ENCODE measurements around the gene RASAL2. TPM values are rescaled to one million over a fixed set of nuclear protein-coding genes. Genes with fewer than 3 reads are reported as not detected.
"Not testable (repeated sequence)": the region's sequence is repeated elsewhere in the genome, so short reads cannot be mapped to it uniquely, and the experiment has no call there.

RASAL2 gene
- total RNA-seq, 3 donors from 2014 or later (not counting 1 experiment from before 2014, with no cell fraction given), result 0.16 to 0.23 TPM; not detected in 1

DNA sequence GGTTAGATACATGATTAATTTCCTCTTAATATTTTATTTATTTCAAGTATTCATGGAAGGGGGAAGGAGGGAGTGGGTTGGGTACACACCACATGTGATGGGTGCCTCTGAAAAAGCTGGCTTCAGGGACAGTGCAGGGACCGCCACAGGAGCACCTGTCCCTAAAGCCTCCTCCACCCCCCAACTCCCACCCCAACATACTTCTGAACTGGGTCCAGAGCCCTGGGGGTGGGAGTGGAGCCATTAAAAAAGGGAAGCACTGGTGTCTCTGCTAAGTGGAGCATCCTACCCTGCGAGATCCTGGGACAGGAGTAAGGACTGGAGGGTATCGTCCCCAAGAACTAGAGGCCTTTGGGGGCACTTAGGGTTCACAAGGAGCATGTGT is 408.4 kb downstream of the RASAL2 start:
- H3K27me3 Mint-ChIP-seq (ENCODE audit: low read depth in 2 of 2), result peaks cover 3 to 8% of the 10 kb centered on the region in 2 donors
- intact Hi-C loops (cut with micrococcal nuclease), result no loop called here
- H3K27ac ChIP-seq (ENCODE audit: low read length), result no peak overlapping the region
- no peaks in the 10 kb centered on the region for H3K36me3 Mint-ChIP-seq
- ATAC-seq (no peak), DNase-seq (no peak)
- no peaks in the 10 kb centered on the region for H3K9me3 Mint-ChIP-seq
- WGBS (ENCODE audit: insufficient coverage), result 82% methylated on average over 2 of the region's 3 CpGs
- H3K4me3 Mint-ChIP-seq, result no peak overlapping the region
- TF ChIP-seq, protein P1, sequence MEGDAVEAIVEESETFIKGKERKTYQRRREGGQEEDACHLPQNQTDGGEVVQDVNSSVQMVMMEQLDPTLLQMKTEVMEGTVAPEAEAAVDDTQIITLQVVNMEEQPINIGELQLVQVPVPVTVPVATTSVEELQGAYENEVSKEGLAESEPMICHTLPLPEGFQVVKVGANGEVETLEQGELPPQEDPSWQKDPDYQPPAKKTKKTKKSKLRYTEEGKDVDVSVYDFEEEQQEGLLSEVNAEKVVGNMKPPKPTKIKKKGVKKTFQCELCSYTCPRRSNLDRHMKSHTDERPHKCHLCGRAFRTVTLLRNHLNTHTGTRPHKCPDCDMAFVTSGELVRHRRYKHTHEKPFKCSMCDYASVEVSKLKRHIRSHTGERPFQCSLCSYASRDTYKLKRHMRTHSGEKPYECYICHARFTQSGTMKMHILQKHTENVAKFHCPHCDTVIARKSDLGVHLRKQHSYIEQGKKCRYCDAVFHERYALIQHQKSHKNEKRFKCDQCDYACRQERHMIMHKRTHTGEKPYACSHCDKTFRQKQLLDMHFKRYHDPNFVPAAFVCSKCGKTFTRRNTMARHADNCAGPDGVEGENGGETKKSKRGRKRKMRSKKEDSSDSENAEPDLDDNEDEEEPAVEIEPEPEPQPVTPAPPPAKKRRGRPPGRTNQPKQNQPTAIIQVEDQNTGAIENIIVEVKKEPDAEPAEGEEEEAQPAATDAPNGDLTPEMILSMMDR (IDR thresholded peaks at IDR 0.05), result no peak
- peaks cover 0 to 5% of the 10 kb centered on the region in 2 donors for H3K4me1 Mint-ChIP-seq
- H3K27me3 ChIP-seq (ENCODE audit: control insufficient read depth, insufficient read depth, low read length), result no peaks in the 10 kb centered on the region
- H3K4me3 ChIP-seq (ENCODE audit: low read length), result no peak overlapping the region
- no peaks in the 10 kb centered on the region for H3K4me1 ChIP-seq (ENCODE audit: control insufficient read depth, insufficient read depth, low read length)
- no peaks in the 10 kb centered on the region for H3K36me3 ChIP-seq (ENCODE audit: control insufficient read depth, insufficient read depth, low read length)
- H3K9me3 ChIP-seq (ENCODE audit: control insufficient read depth, insufficient read depth, low read length), result no peaks in the 10 kb centered on the region
- H3K27ac Mint-ChIP-seq, result no peak overlapping the region

DNA sequence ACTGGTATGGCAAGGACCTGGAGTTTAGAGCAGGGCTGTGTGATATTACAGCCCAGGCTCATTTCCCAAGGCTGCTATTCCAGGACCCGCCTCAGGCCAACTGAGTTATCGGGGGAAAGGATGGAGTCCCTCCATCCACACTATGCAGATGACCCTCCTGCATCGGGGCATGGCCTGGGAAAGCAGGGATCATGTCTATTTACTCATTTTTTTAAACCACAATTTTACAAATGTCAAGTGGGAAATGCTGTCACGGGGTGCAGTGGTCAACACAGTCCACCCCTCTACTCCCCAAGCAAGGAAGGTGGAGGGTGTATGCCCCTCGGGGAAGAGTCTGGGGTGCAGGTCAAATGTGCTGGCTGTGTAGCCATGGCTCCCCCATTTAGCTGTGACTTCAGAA is 409.0 kb downstream of the RASAL2 start:
- WGBS (ENCODE audit: insufficient coverage), result 88% methylated on average over 5 of the region's 5 CpGs
- Histone ChIP-seq H3K4me3 (ENCODE audit: low read length) (no peak overlapping the region), H3K9me3 (ENCODE audit: control insufficient read depth, insufficient read depth, low read length) (no peaks in the 10 kb centered on the region), H3K36me3 (ENCODE audit: control insufficient read depth, insufficient read depth, low read length) (no peaks in the 10 kb centered on the region), H3K4me1 (ENCODE audit: control insufficient read depth, insufficient read depth, low read length) (no peaks in the 10 kb centered on the region), H3K27ac (ENCODE audit: low read length) (no peak overlapping the region), H3K27me3 (ENCODE audit: control insufficient read depth, insufficient read depth, low read length) (no peaks in the 10 kb centered on the region)
- no peak for ATAC-seq
- intact Hi-C loops (cut with micrococcal nuclease), result no loop called here
- Mint-ChIP-seq H3K27me3 (ENCODE audit: low read depth in 2 of 2) (peaks cover 3 to 8% of the 10 kb centered on the region in 2 donors), H3K4me1 (peaks cover 0 to 5% of the 10 kb centered on the region in 2 donors), H3K36me3 (no peaks in the 10 kb centered on the region), H3K9me3 (no peaks in the 10 kb centered on the region), H3K4me3 (no peak overlapping the region), H3K27ac (no peak overlapping the region)
- DNase-seq, result no peak
- TF ChIP-seq, protein P1 (IDR thresholded peaks at IDR 0.05), result no peak

DNA sequence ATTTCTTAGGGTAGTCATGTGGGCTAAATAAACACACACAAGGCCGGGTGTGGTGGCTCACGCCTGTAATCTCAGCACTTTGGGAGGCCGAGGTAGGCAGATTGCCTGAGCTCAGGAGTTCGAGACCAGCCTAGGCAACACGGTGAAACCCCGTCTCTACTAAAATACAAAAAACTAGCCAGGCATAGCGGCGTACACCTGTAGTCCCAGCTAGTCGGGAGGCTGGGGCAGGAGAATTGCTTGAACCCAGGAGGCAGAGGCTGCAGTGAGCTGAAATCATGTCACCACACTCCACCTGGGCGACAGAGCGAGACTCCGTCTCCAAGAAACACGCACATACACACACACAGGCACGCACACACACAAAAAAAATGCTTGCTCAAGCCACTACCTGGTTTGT is 409.4 kb downstream of the RASAL2 start:
- H3K4me3 Mint-ChIP-seq; H3K27ac ChIP-seq (ENCODE audit: low read length); H3K27me3 Mint-ChIP-seq (ENCODE audit: low read depth in 2 of 2); H3K36me3 ChIP-seq (ENCODE audit: control insufficient read depth, insufficient read depth, low read length); H3K27ac Mint-ChIP-seq; H3K4me1 Mint-ChIP-seq; H3K4me1 ChIP-seq (ENCODE audit: control insufficient read depth, insufficient read depth, low read length); ATAC-seq; DNase-seq; H3K36me3 Mint-ChIP-seq; H3K9me3 ChIP-seq (ENCODE audit: control insufficient read depth, insufficient read depth, low read length); H3K4me3 ChIP-seq (ENCODE audit: low read length); H3K9me3 Mint-ChIP-seq; H3K27me3 ChIP-seq (ENCODE audit: control insufficient read depth, insufficient read depth, low read length); intact Hi-C loops (cut with micrococcal nuclease): not testable (repeated sequence)
- 87% methylated on average over 14 of the region's 14 CpGs for WGBS (ENCODE audit: insufficient coverage)

DNA sequence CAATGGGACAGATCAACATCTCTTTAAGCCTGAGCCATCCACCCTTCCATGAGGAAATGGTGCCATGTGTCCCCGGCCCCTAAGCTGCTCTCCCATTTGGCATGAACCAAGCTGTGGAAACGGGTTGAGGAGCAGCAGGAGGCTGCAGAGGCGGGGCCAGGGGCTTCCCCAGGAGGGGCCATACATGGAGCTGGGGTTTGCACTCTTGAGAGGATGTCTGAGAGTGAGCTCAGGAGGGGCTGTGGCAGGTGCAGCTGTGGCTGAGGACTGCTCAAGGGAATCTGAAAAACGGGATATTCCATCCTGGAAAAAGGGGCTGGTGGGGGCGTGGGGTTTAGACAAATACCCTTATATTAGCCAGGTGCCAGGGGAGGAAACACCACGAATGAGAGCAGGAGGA is 409.9 kb downstream of the RASAL2 start:
- 54% methylated on average over 6 of the region's 6 CpGs for WGBS (ENCODE audit: insufficient coverage)

More for the DNA sequence above, 409.9 kb downstream of the RASAL2 start:
- DNase-seq, result no peak
- no peaks in the 10 kb centered on the region for H3K27me3 ChIP-seq (ENCODE audit: control insufficient read depth, insufficient read depth, low read length)
- intact Hi-C loops (cut with micrococcal nuclease), result no loop called here
- Mint-ChIP-seq H3K4me3 (no peak overlapping the region), H3K4me1 (peaks cover 0 to 5% of the 10 kb centered on the region in 2 donors), H3K27ac (no peak overlapping the region), H3K9me3 (no peaks in the 10 kb centered on the region), H3K27me3 (ENCODE audit: low read depth in 2 of 2) (peaks cover 3 to 8% of the 10 kb centered on the region in 2 donors), H3K36me3 (no peaks in the 10 kb centered on the region)
- no peaks in the 10 kb centered on the region for H3K9me3 ChIP-seq (ENCODE audit: control insufficient read depth, insufficient read depth, low read length)
- H3K4me1 ChIP-seq (ENCODE audit: control insufficient read depth, insufficient read depth, low read length), result no peaks in the 10 kb centered on the region
- H3K27ac ChIP-seq (ENCODE audit: low read length), result no peak overlapping the region
- no peak for ATAC-seq
- TF ChIP-seq, protein P1 (IDR thresholded peaks at IDR 0.05), result no peak
- no peak overlapping the region for H3K4me3 ChIP-seq (ENCODE audit: low read length)
- no peaks in the 10 kb centered on the region for H3K36me3 ChIP-seq (ENCODE audit: control insufficient read depth, insufficient read depth, low read length)

Measured in natural killer cell (primary cell).